Kidney glomerular epithelial cell (primary cell): Measurements from ENCODE around the gene DPF3.

Experiments used
- DNase-seq: peaks from one replicate; lab custom pipeline; 2025; lab: John Stamatoyannopoulos, UW

Gene DPF3

GRCh38 chr14:72645706-72646105 lies 248.2 kb downstream of the DPF3 start:
- no peak for DNase-seq

GRCh38 chr14:72644758-72645489 lies 249.0 kb downstream of the DPF3 start:
- no peak for DNase-seq

DNA sequence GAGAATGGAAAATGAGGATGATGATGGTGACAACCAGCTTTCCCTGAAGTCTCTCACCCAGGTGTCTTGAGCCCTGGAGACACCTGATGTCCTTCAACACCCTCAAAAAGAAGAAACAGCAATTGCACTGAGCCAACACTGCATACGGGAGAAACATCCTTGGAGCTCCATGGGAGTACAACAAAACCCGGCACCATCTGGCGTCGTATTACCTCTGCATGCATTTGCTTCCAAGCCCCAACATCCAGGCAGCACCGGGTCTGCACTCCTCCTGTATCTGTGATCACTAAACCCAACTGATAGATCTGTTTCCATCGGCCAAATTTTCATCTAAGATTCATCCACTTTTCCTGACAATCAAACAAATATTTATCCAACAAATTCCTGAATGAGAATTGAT lies 249.9 kb downstream of the DPF3 start:
- DNase-seq = no peak

DNA sequence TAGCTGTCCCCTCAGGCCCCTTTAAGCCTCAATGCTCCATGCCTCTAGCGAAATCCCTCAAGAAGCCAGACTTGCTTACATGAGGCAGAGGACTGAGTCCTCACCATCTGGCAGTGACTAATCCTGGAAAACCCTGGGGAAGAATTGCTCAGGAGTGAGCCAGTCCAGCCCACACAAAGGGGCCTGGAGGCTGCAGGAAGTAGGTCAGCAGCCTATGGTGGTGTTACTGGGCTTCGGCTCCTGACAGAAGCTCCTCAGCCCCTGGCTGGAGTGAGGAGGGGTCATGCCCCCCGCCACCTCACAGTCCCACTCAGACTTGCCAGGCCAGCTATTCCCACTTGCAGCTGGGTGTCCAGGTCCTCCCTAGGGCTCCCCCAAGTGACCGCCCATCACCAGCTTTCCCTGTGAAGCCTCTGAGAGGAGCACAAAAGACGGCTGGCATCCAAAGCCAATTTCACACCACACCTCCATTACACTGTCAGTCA lies 250.5 kb downstream of the DPF3 start:
- peak; percentile 78 for DNase-seq

DNA sequence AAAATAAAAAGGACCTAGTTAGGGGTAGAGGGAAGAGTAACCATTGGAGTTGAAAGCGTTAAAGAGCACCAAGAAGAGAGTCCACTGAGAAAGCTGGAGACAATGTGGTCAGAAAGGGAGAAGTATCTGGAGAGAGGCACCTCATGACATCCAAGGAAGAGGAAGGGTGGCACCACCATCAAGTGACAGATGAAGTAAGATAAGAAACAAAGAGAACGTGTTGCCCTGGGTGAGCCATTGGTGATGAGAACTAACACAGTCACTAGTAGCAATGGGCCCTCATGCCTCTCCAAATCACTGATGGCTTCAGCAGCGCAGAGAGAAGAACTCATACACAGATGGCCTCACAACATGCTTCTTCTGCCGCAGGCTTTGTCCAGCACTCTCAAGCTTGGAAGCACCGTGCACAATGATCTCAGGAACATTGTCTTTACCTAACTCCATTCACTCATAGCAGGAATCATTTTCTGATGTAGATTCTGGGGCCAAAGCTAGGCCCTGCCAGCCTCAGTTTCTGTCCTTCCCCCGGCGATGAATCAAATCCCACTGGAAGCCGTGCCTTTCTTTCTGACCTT lies 252.9 kb downstream of the DPF3 start:
- no peak for DNase-seq

DNA sequence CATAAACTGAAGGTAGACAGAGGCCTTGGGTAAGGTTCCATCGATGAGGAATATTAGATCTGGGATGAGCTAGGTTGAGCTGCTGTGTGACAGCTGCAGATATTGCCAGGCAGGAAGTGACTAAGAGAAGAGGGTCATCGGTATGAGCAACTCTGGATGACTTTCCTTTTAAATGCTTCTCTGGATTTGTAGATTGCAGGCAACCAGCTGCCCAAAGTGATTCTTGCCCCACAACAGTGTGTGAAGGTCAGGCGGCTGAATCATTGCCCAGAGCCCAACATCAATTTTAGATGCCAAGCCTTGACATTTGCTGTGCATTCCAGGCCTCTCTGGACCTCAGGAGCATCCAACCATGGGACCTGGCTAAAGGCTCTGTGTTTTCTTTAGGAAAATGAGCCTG lies 255.9 kb downstream of the DPF3 start:
- peak; percentile 61 for DNase-seq

GRCh38 chr14:72636871-72637270 lies 257.0 kb downstream of the DPF3 start:
- no peak for DNase-seq

DNA sequence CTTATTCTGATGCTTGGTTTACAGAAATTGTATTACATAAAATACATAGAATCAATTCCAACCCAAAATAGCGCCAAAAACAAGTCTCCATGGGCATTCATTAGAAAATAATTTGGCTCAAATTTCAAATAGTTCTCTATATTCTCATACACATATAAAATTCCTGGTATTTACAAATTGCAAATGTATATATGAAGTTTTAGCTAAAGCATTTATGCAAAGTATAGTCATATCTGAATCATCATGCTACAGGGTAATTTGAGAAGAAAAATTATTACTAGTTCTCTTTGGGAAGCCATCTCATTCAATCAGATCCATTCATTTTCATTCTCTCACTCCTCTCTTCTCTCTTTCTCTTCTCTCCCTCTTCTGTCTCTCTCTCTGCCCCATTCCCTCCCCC lies 257.8 kb downstream of the DPF3 start:
- no peak for DNase-seq

DNA sequence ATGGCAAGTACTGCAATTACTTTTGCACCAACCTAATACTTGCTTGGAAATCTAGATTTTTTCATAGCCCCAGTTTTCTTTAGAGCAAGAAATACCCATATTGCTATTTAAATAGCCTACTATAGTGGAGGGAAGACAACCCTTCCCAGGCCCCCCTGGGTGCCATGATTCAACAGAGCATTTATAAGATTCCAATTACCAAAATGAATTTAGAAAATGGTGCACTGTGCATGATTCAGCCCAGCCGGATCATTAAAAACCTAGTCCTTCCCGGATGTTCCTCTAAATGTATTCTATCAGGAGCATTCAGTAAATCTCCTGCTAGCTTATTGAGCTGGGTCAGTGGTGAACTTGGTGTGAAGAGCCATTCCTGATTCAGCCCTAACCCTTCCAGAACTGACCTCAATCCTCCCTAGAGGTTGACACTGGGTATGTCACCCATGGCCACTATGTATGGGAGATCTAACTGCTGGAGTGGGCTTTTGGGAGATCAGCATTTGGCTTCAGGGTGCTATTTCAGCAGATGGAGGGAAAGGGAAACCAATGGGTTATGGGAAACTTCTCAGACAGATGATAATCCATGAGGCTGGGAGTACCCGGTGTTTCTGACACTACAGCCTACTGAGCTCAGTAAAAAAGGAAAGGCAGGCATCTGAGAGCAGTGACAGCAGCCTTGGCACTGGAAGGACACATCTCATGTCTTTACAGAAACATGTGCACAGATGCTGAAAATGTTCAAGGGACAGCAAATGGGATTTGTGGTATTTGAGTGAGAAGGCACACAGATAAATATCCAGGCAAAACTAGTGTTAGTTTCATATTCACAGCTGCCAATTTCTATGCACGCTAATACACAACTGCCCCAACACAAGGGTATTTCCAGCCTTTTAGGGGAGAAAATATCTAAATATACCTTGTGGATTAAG lies 258.9 kb downstream of the DPF3 start:
- DNase-seq = no peak

DNA sequence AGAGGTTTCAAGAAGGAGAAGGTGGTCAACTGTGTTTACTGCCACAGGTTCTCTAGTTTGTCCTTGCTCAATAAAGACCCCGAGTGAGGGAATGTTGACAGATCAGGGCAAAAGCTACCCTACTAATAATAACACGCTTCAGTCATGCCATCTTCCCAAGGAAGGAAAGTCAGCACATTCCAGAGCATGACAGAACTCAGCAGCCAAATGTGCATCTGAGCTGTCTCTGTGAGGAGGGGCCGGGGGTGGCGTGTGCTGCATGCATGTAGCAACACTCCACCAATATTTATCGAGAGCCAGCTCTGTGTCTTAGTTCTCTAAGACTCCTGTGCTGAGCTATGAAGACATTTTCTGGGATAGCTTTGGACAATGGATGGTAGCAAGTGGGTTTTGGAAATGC lies 260.4 kb downstream of the DPF3 start:
- no peak for DNase-seq

DNA sequence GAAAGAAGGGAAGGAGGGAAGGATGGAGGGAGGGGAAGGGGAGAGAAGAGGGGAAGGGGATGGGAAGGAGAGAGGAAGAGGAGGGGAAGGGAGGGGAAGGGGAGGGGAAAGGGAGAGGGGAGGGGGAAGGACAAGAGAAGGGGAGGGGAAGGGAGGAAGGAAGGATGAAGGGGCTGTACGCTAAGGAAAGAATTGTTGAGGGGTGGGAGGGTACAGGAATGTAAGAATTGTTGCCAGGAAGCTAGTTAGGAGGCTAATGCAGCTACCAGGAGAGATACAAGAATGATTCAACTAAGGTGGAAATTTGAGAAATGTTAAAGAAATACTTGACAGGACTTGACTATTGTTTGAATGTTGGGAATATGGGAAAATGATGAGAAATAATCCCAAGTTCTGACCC lies 261.2 kb downstream of the DPF3 start:
- no peak for DNase-seq

- DNase-seq = no peak
Measured at GRCh38 chr14:72631401-72631800, 262.5 kb downstream of the DPF3 start.

GRCh38 chr14:72630374-72630773 lies 263.5 kb downstream of the DPF3 start:
- DNase-seq = no peak

GRCh38 chr14:72629534-72629933 lies 264.4 kb downstream of the DPF3 start:
- no peak for DNase-seq

DNA sequence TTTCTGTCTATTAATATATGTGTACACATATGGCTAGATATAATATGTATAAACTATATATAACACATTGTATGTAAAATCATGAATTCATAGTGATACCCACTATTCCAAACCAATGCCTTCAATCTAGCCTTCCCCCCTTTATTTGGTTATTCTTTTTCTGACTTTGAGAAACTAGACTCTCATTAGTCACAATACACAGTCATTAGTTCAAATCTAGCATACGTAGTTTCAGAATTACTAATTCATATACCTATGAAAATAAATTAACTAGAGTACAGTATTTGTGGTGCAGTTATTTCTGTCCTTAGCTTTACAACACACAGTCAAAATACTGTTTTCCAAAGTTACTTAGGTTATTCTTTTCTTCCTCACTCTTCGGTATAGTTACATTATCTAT lies 268.2 kb downstream of the DPF3 start:
- DNase-seq = no peak

GRCh38 chr14:72621387-72622065 lies 272.4 kb downstream of the DPF3 start:
- no peak for DNase-seq

DNA sequence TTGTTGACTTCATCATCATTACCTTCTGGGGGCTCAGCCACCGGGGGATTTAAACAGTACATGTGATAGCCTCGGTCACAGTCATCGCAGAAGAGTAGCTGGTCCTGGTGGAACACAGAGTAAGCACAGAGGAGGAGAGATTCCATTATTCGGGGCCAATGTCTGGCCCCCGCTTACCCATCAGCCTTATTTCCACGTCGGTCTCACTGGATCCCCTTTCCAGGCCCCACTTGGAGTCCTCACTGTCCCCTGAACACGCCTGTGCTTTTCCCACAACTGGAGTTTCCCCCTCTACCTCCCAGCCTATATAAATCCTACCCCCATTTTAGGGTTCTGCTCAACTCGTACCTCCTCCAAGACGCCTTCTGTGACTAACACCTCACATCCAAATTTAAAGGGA lies 274.0 kb downstream of the DPF3 start:
- no peak for DNase-seq

- no peak for DNase-seq
Measured at GRCh38 chr14:72619111-72619571, 274.8 kb downstream of the DPF3 start.

DNA sequence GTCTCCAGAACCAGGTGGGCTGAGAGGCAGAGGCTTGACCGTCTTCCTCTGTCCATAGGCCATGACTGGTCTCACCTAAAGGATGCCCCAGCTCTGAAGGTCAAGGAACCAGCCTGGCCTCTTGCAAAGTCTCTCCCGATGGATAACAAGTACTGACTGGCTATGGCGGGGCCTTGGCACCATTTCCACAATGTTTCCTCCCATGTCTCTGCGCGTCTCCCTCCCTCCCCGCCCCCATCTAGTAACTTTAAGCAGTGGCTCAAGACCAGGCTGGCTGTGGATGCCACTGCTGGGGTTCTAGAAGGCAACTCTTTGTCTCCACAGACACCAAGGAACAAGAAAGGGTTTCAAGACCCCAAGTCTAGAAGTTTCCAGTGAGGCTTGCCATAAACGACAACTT lies 275.5 kb downstream of the DPF3 start:
- no peak for DNase-seq

GRCh38 chr14:72617391-72618031 lies 276.4 kb downstream of the DPF3 start:
- peak; percentile 44 for DNase-seq

GRCh38 chr14:72616811-72617210 lies 277.1 kb downstream of the DPF3 start:
- DNase-seq = no peak

GRCh38 chr14:72616294-72616693 lies 277.6 kb downstream of the DPF3 start:
- DNase-seq = no peak
